K562 (cell line): Measurements from ENCODE around the gene PTPRE. TPM values are rescaled to one million over a fixed set of nuclear protein-coding genes. Genes with fewer than 3 reads are reported as not detected.

Source experiments
- ATAC-seq: fragments of 200-7000 bp; cut with Tn5 transposase; 3 replicates; pipeline ENCODE4 v1.9.1; 2020; ENCODE audit warnings: moderate library complexity
- BruUV-seq: library from RNA; stranded (reverse); fragments of 400-500 nt; replicated peaks from 2 replicates; lab custom pipeline; 2021; lab: Mats Ljungman, UMichigan
- CTCF ChIA-PET: fragments of 300-600 bp; formaldehyde crosslinking; extraction: SDS; loops from one replicate; lab custom pipeline; 2021; ENCODE audit warnings: low intra/inter-chr PET ratio; lab: Yijun Ruan, JAX
- POLR2A ChIA-PET: fragments of 300-600, 350-650 bp; sonication (Branson Sonifier 250); formaldehyde crosslinking; extraction: SDS; loops from one replicate; lab custom pipeline; 2021; ENCODE audit warnings: antibody characterized with exemption, inconsistent platforms; lab: Yijun Ruan, JAX
- DNase-seq, 4 experiments: peaks; one replicate each; pipeline versions ENCODE4 v3.0.0 to v3.0.0-alpha.2; 2011 to 2018; ENCODE audit warnings: low spot score in 3 of 4, mixed read lengths in 3 of 4; ENCODE audit errors: extremely low read depth in 1 of 4
- FAIRE-seq: peaks from 2 replicates; lab custom pipeline; 2011; peaks lifted over from hg19 to GRCh38; lab: Jason Lieb, UNC
- H2AFZ ChIP-seq: 2 replicates; pipeline ENCODE4 v1.6.0; 2011; ENCODE audit warnings: low read depth, low read length, control low read depth, inconsistent platforms
- H3K27ac ChIP-seq: fragments of 200-600 bp; 3 replicates; pipeline ENCODE4 v1.8.0; 2011; ENCODE audit warnings: low read depth, mild to moderate bottlenecking, control low read depth, inconsistent platforms, low read length, moderate library complexity, mixed read lengths; ENCODE audit errors: extremely low read depth
- H3K27me3 ChIP-seq, 2 experiments: fragments of 300-600 bp in 1 of 2; 2 replicates in 1 of 2; 3 replicates in 1 of 2; pipeline versions ENCODE4 v1.6.0 to v1.8.0; 2011; ENCODE audit warnings: inconsistent platforms in 2 of 2, low read length in 2 of 2, mild to moderate bottlenecking in 1 of 2, mixed read lengths in 1 of 2, moderate library complexity in 1 of 2; ENCODE audit not compliant: control insufficient read depth in 2 of 2, insufficient read depth in 2 of 2
- H3K36me3 ChIP-seq: fragments of 300-600 bp; 3 replicates; pipeline ENCODE4 v1.8.0; 2011; ENCODE audit warnings: mild to moderate bottlenecking, low read length, inconsistent platforms; ENCODE audit not compliant: control insufficient read depth, insufficient read depth
- H3K4me1 ChIP-seq, 2 experiments: fragments of 200-600 bp in 1 of 2; replicated peaks in 1 of 2; 2 replicates in 1 of 2; 3 replicates in 1 of 2; pipeline versions ENCODE4 v1.5.1 to v1.8.0; 2011; ENCODE audit warnings: inconsistent platforms in 2 of 2, low read length in 2 of 2, mild to moderate bottlenecking in 1 of 2, mixed read lengths in 1 of 2, moderate library complexity in 1 of 2; ENCODE audit not compliant: control insufficient read depth in 2 of 2, insufficient read depth in 2 of 2
- H3K4me2 ChIP-seq: 2 replicates; pipeline ENCODE4 v1.6.1; 2011; ENCODE audit warnings: low read length, control low read depth, inconsistent platforms, mixed read lengths; ENCODE audit not compliant: insufficient read depth
- H3K4me3 ChIP-seq: fragments of 200-600 bp; sonication (generic), shearing (Covaris generic); 2 replicates; pipeline ENCODE4 v1.5.1; 2016; ENCODE audit warnings: control low read depth, inconsistent platforms
- H3K79me2 ChIP-seq: fragments of 200-600 bp; 3 replicates; pipeline ENCODE4 v1.8.0; 2011; ENCODE audit warnings: low read length, inconsistent platforms; ENCODE audit not compliant: control insufficient read depth, insufficient read depth
- H3K9ac ChIP-seq, 2 experiments: 2 replicates each; pipeline versions ENCODE4 v1.6.0 to v1.6.1; 2011; ENCODE audit warnings: low read depth in 2 of 2, low read length in 2 of 2, control low read depth in 1 of 2, inconsistent platforms in 1 of 2, mild to moderate bottlenecking in 1 of 2, mixed read lengths in 1 of 2; ENCODE audit not compliant: insufficient read depth in 1 of 2
- H3K9me1 ChIP-seq: one replicate; pipeline ENCODE4 v1.6.0; 2011; ENCODE audit warnings: inconsistent platforms, mild to moderate bottlenecking, low read length, moderate library complexity; ENCODE audit not compliant: control insufficient read depth, insufficient read depth
- H3K9me3 ChIP-seq: replicated peaks from 2 replicates; pipeline ENCODE4 v1.5.1; 2011; ENCODE audit warnings: low read depth, low read length, inconsistent platforms; ENCODE audit not compliant: control insufficient read depth, insufficient read depth
- H4K20me1 ChIP-seq: replicated peaks from 2 replicates; pipeline ENCODE4 v1.6.1; 2011; ENCODE audit warnings: low read length, inconsistent platforms, mixed read lengths; ENCODE audit not compliant: control insufficient read depth, insufficient read depth
- PHF21A ChIP-seq: fragments of 450-650 bp; IDR thresholded peaks from 2 replicates; pipeline ENCODE4 v1.6.1; 2017; ENCODE audit warnings: low read depth, borderline replicate concordance
- SETDB1 ChIP-seq: IDR thresholded peaks from one replicate; pipeline ENCODE4 v1.6.1; 2012; ENCODE audit warnings: low read length, control low read depth, inconsistent platforms
- SNIP1 ChIP-seq: fragments of 450-650 bp; IDR thresholded peaks from 2 replicates; pipeline ENCODE4 v1.7.1; 2017; ENCODE audit warnings: low read depth, mild to moderate bottlenecking
- SREBF1 ChIP-seq: fragments of 150-350 bp; IDR thresholded peaks from 2 replicates; pipeline ENCODE4 v1.6.1; 2014; ENCODE audit warnings: antibody characterized with exemption, low read depth, low read length, borderline replicate concordance
- ZFP30 ChIP-seq: fragments of 250-450 bp; sonication (Bioruptor Pico); IDR thresholded peaks from 2 replicates; pipeline ENCODE4 v1.8.0; 2022; ENCODE audit warnings: moderate library complexity, mild to moderate bottlenecking, inconsistent platforms, borderline replicate concordance
- ZNF274 ChIP-seq: IDR thresholded peaks from 2 replicates; pipeline ENCODE4 v1.6.1; 2011; ENCODE audit warnings: low read depth, mild to moderate bottlenecking, low read length, moderate library complexity, borderline replicate concordance
- WGBS: fragments of 100-300 bp; shearing (Covaris generic); methylation state at CpG from one replicate; pipeline ENCODE4 v1.1.6; 2016; ENCODE audit warnings: low coverage, mixed read lengths; ENCODE audit not compliant: insufficient coverage; ENCODE audit errors: missing lambda C conversion rate; 5-methylcytosine and 5-hydroxymethylcytosine counted together
- in situ Hi-C: fragments of 300-500 bp; cut with MboI; formaldehyde crosslinking; loops from 4 replicates; pipeline ENCODE4 v1.15.0; 2018; ENCODE audit warnings: inconsistent platforms, mixed read lengths
- intact Hi-C: fragments of 100-400 bp; cut with micrococcal nuclease; formaldehyde crosslinking; loops from 2 replicates; pipeline ENCODE4 v1.14.2; 2022
- polyA plus RNA-seq, 8 experiments: library from polyadenylated mRNA; depleted of rRNA in 4 of 8; stranded (reverse) in 5 of 8; unstranded in 3 of 8; fragments of >200 nt; fragmentation: Nextera tagmentation in 2 of 8; fragmentation: Illumina TruSeq in 1 of 8; extraction: Ambion mirVana in 2 of 8; extraction: Trizol in 1 of 8; gene quantifications; 2 replicates each; pipeline versions ENCODE4 v1.2.1 to v1.2.3, GENCODE V29; 2011 to 2014; ENCODE audit warnings: inconsistent platforms in 1 of 8, missing spikeins in 1 of 8
- total RNA-seq, 7 experiments: library from RNA; depleted of rRNA in 6 of 7; stranded (reverse); fragments of >200 nt in 6 of 7; fragmentation: Illumina TruSeq in 2 of 7; extraction: Trizol in 2 of 7; gene quantifications; 2 replicates each; pipeline versions ENCODE4 v1.2.1 to v1.2.3, GENCODE V29; 2011 to 2021; ENCODE audit warnings: low replicate concordance in 1 of 7
- TF ChIP-seq, protein P1 (sequence below): sonication (generic); formaldehyde crosslinking; IDR thresholded peaks from 2 replicates; pipeline ENCODE4 v1.9.0; 2022; ENCODE audit warnings: mild to moderate bottlenecking, missing genetic modification reagents
- TF ChIP-seq, protein P2 (sequence below): fragments of 250-450 bp; sonication (Bioruptor Pico); IDR thresholded peaks from 2 replicates; pipeline ENCODE4 v1.8.0; 2021; ENCODE audit warnings: borderline replicate concordance, mild to moderate bottlenecking, moderate library complexity; ENCODE audit not compliant: poor library complexity, severe bottlenecking

PTPRE gene
- total and polyA plus RNA-seq, 9 of the 15 experiments (the other 6 are each of a cell fraction or from before 2014, with no cell fraction given) = 0.01 to 0.13 (median 0.04) TPM; not detected in 4

DNA sequence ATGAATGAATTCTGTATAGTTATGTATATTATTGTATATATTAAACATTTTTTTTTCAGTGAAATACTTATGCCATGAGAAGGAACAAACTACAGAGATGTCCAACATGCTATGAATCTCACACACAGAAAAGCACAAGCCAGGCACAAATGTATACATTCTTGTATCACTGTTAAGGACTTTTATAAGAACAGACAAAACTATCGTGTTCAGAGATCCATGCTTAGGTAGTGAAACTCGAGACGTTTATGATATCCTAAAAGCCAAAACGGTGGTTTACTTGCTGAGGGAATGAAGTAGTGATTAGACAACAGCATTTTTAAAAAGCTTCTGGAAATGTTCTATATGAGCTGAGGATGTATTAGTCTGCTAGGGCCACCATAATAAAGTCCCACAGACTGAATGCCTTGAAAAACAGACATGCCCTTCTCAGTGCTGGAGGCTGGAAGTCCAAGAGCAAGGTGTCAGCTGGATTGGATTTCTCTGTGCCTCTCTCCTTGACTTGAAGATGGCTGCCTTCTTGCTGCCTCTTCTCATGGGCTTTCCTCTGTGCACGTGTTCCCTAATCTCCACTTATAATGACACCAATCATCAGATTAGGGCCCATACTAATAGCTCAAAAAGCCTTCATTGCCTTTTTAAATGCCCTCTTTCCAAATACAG, 215.0 kb downstream of the PTPRE start:
- CTCF ChIA-PET = no interaction called here
- no peak for TF ChIP-seq ZFP30
- no peak for TF ChIP-seq PHF21A
- no peak for TF ChIP-seq SETDB1
- no peak for TF ChIP-seq SREBF1
- TF ChIP-seq ZNF274 = no peak
- TF ChIP-seq SNIP1 = no peak
- TF ChIP-seq, protein P1, sequence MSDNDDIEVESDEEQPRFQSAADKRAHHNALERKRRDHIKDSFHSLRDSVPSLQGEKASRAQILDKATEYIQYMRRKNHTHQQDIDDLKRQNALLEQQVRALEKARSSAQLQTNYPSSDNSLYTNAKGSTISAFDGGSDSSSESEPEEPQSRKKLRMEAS (CRISPR knock-in tag) = no peak
- TF ChIP-seq, protein P2, sequence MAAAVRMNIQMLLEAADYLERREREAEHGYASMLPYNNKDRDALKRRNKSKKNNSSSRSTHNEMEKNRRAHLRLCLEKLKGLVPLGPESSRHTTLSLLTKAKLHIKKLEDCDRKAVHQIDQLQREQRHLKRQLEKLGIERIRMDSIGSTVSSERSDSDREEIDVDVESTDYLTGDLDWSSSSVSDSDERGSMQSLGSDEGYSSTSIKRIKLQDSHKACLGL = no peak
- POLR2A ChIA-PET = no interaction called here
- ATAC-seq (no peak), DNase-seq (no peak), FAIRE-seq (no peak)
- H3K79me2 ChIP-seq = peaks cover 76% of the 10 kb centered on the region
- H2AFZ ChIP-seq = no peak overlapping the region
- WGBS = 84% methylated on average over 5 of the region's 5 CpGs
- no peak overlapping the region for H3K9ac ChIP-seq
- H3K9me3 ChIP-seq = no peaks in the 10 kb centered on the region
- peaks cover 74% of the 10 kb centered on the region for H3K36me3 ChIP-seq
- H3K4me2 ChIP-seq = no peak overlapping the region
- H3K27me3 ChIP-seq = no peaks in the 10 kb centered on the region
- in situ Hi-C loops = no loop called here
- peaks cover 6 to 8% of the 10 kb centered on the region in 2 experiments; a peak in 3 of 5 replicates for H3K4me1 ChIP-seq
- no peaks in the 10 kb centered on the region for H3K9me1 ChIP-seq
- no TSS peak for BruUV-seq
- H4K20me1 ChIP-seq = peaks cover 7% of the 10 kb centered on the region
- H3K4me3 ChIP-seq = no peak overlapping the region
- intact Hi-C loops = no loop called here
- no peak overlapping the region for H3K27ac ChIP-seq
